Gastrocnemius medialis (tissue), 4 donors: Measurements from ENCODE around the gene TRIM43. TPM values are rescaled to one million over a fixed set of nuclear protein-coding genes. Genes with fewer than 3 reads are reported as not detected.
"Not testable (repeated sequence)": the region's sequence is repeated elsewhere in the genome, so short reads cannot be mapped to it uniquely, and the experiment has no call there.

Source experiments
- ATAC-seq, 2 donors: fragments of 150-250 bp; one replicate each; pipeline ENCODE4 v1.9.1; 2016
- DNase-seq, 2 donors: peaks; one replicate each; pipeline ENCODE4 v3.0.0-alpha.2; 2019
- H3K27ac ChIP-seq, 4 donors: fragments of 200-600 bp; sonication (generic); 1 replicate in 1 of 4; 2 replicates in 3 of 4; pipeline ENCODE4 v1.5.1; 2016 to 2018; ENCODE audit warnings: mild to moderate bottlenecking in 2 of 4, moderate library complexity in 1 of 4
- H3K27me3 ChIP-seq, 3 donors: fragments of 200-600 bp; sonication (generic) in 2 of 3; 1 replicate in 1 of 3; 2 replicates in 2 of 3; pipeline versions ENCODE4 v1.5.1 to v1.6.0; 2016 to 2019; ENCODE audit warnings: mild to moderate bottlenecking in 1 of 3, moderate library complexity in 1 of 3
- H3K36me3 ChIP-seq, 2 donors: fragments of 200-600 bp; sonication (generic) in 1 of 2; one replicate each; pipeline ENCODE4 v1.5.1; 2017 to 2018
- H3K4me1 ChIP-seq, 2 donors: fragments of 200-600 bp; sonication (generic) in 1 of 2; one replicate each; pipeline ENCODE4 v1.5.1; 2016 to 2017; ENCODE audit warnings: mild to moderate bottlenecking in 2 of 2
- H3K4me3 ChIP-seq, 4 donors: fragments of 200-600 bp; sonication (generic) in 3 of 4; 1 replicate in 1 of 4; 2 replicates in 3 of 4; pipeline ENCODE4 v1.5.1; 2016 to 2019; ENCODE audit warnings: mild to moderate bottlenecking in 2 of 4
- H3K9me3 ChIP-seq, 3 donors: fragments of 200-600 bp; sonication (generic) in 2 of 3; 1 replicate in 1 of 3; 2 replicates in 2 of 3; pipeline ENCODE4 v1.5.1; 2016 to 2019
- POLR2A ChIP-seq, 2 donors: fragments of 450-650 bp; IDR thresholded peaks; one replicate each; pipeline ENCODE4 v1.6.1; 2017; ENCODE audit warnings: antibody characterized with exemption in 2 of 2, mild to moderate bottlenecking in 2 of 2, moderate library complexity in 2 of 2
- in situ Hi-C, 4 donors: fragments of 200-750 bp; cut with MboI; loops; one replicate each; pipeline versions ENCODE4 v1.15.0 to v1.8.0; 2017; ENCODE audit warnings: low sequenced_read_pairs in 4 of 4
- intact Hi-C: fragments of 100-400 bp; cut with DNase I; formaldehyde crosslinking; loops from one replicate; pipeline ENCODE4 v1.15.1; 2023; ENCODE audit warnings: low total_unique reads
- total RNA-seq, 4 donors: library from RNA; depleted of rRNA; stranded (reverse); fragments of >200 nt; gene quantifications; one replicate each; pipeline versions ENCODE4 v1.1.0 to v1.2.3, GENCODE V29; 2016
- TF ChIP-seq, protein P1 (sequence below), 5 experiments: fragments of 450-650 bp in 3 of 5; fragments of 200-600 bp in 2 of 5; sonication (generic) in 2 of 5; IDR thresholded peaks in 4 of 5; conservative IDR thresholded peaks in 1 of 5; 1 replicate in 4 of 5; 2 replicates in 1 of 5; pipeline ENCODE4 v1.5.1; 2016 to 2019; ENCODE audit warnings: antibody characterized with exemption in 5 of 5, mild to moderate bottlenecking in 3 of 5, moderate library complexity in 3 of 5

TRIM43 gene
- total RNA-seq, 4 donors from 2014 or later, result not detected

GRCh38 chr2:95574506-95574905 is 17.3 kb upstream of the TRIM43 start:
- ATAC-seq (no peak), DNase-seq (no peak)
- no peak overlapping the region for H3K4me3 ChIP-seq
- H3K4me1 ChIP-seq, result no peaks in the 10 kb centered on the region
- H3K9me3 ChIP-seq, result no peaks in the 10 kb centered on the region
- in situ Hi-C loops (no loop called here), intact Hi-C loops (no loop called here)
- H3K36me3 ChIP-seq, result no peaks in the 10 kb centered on the region
- no peak overlapping the region for H3K27ac ChIP-seq
- peaks cover 0 to 2% (median 0%) of the 10 kb centered on the region in 3 donors for H3K27me3 ChIP-seq
- no peak for TF ChIP-seq POLR2A (IDR thresholded peaks at IDR 0.05)
- TF ChIP-seq, protein P1, sequence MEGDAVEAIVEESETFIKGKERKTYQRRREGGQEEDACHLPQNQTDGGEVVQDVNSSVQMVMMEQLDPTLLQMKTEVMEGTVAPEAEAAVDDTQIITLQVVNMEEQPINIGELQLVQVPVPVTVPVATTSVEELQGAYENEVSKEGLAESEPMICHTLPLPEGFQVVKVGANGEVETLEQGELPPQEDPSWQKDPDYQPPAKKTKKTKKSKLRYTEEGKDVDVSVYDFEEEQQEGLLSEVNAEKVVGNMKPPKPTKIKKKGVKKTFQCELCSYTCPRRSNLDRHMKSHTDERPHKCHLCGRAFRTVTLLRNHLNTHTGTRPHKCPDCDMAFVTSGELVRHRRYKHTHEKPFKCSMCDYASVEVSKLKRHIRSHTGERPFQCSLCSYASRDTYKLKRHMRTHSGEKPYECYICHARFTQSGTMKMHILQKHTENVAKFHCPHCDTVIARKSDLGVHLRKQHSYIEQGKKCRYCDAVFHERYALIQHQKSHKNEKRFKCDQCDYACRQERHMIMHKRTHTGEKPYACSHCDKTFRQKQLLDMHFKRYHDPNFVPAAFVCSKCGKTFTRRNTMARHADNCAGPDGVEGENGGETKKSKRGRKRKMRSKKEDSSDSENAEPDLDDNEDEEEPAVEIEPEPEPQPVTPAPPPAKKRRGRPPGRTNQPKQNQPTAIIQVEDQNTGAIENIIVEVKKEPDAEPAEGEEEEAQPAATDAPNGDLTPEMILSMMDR (IDR thresholded peaks at IDR 0.05 in 4 of 5, conservative IDR thresholded peaks at IDR 0.05 in 1 of 5), result no peak

DNA sequence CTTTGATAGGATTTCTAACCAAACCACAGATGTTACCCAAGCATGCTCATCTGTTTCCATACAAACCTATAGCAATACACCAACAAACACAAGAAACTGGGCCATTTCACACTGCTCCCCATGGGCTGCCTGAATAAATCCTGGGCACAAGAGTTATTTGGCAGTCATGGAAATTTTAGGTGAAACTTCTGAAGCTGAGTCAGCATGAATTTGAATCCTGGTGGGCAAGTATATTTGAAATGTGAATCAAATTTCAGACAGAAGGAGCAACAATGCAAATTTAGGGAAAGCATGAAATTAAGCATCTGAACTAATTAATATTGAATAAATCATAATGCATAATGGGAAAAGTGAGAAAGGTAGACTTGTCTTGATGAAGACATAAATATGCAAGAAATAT is 15.9 kb upstream of the TRIM43 start:
- no peaks in the 10 kb centered on the region for H3K4me1 ChIP-seq
- intact Hi-C loops, result no loop called here
- peaks cover 0 to 2% (median 0%) of the 10 kb centered on the region in 3 donors for H3K27me3 ChIP-seq
- H3K9me3 ChIP-seq, result no peaks in the 10 kb centered on the region
- H3K27ac ChIP-seq, result no peak overlapping the region
- in situ Hi-C loops, result no loop called here
- DNase-seq, result no peak
- no peak overlapping the region for H3K4me3 ChIP-seq
- no peak for ATAC-seq
- TF ChIP-seq, protein P1 (IDR thresholded peaks at IDR 0.05 in 4 of 5, conservative IDR thresholded peaks at IDR 0.05 in 1 of 5), result no peak
- TF ChIP-seq POLR2A (IDR thresholded peaks at IDR 0.05), result no peak
- H3K36me3 ChIP-seq, result no peaks in the 10 kb centered on the region

GRCh38 chr2:95578539-95578938 is 13.3 kb upstream of the TRIM43 start:
- intact Hi-C loops (no loop called here), in situ Hi-C loops (no loop called here)
- TF ChIP-seq, protein P1 (IDR thresholded peaks at IDR 0.05 in 4 of 5, conservative IDR thresholded peaks at IDR 0.05 in 1 of 5), result no peak
- no peak for TF ChIP-seq POLR2A (IDR thresholded peaks at IDR 0.05)
- Histone ChIP-seq H3K36me3 (no peaks in the 10 kb centered on the region), H3K27me3 (no peaks in the 10 kb centered on the region), H3K9me3 (no peaks in the 10 kb centered on the region), H3K4me3 (no peak overlapping the region), H3K27ac (no peak overlapping the region), H3K4me1 (no peaks in the 10 kb centered on the region)
- no peak for ATAC-seq
- no peak for DNase-seq

- H3K4me1 ChIP-seq, H3K36me3 ChIP-seq, H3K9me3 ChIP-seq, H3K27me3 ChIP-seq, H3K27ac ChIP-seq, in situ Hi-C loops, H3K4me3 ChIP-seq, ATAC-seq, intact Hi-C loops, DNase-seq: not testable (repeated sequence)
These were observed 8.3 kb upstream of the TRIM43 start for GRCh38 chr2:95583545-95583944.

DNA sequence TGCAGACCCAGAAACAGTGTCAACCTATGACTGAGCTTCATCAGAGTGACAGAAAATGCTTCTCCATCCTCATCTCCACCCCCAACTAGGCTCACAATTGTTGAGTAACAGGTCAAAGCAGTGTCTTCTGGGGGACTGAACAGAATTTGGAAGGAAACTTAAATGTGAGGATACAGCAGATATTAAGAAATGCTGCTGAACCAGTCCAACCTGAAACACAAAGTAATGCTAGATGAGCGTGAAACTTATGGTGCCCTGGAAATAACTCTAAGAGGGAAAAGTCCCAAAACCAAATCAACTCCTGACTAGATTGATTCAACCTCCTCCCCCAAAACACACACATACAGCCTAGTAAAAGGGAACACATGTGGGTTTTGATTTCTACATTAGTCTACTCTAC is 7.5 kb upstream of the TRIM43 start:
- DNase-seq, H3K27me3 ChIP-seq, ATAC-seq, H3K36me3 ChIP-seq, H3K4me1 ChIP-seq, intact Hi-C loops, H3K9me3 ChIP-seq, in situ Hi-C loops, H3K27ac ChIP-seq, H3K4me3 ChIP-seq: not testable (repeated sequence)

DNA sequence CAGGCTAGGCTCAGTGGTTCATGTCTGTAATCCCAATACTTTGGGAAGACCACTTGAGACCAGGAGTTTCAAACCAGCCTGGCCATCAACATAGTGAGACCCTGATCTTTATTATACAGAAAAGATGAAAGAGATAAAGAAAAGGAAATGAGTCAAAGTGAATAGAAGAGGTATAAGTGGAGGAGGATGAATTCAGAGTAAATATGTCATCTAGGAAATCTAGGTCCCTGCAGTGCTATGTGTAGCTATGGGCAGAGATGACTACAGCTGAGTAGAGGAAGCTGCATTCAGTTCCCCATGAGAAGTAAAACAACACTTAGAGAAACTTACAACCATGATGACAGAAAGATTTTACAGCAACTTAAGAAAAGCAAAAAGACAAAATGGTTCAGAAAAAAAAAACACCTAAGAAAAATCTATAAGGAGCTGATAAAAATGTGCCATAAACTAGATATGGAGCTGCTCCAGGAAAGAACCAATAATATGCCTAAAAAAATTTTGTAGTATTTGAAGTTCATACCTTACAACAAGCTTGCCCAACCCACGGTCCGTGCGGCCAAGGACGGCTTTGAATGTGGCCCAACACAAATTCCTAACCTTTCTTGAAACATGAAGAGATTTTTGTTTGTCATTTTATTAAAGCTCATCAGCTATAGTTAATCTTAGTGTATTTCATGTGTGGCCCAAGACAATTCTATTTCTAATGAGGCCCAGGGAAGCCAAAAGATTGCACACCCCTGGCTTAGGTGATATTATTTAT is 1.8 kb upstream of the TRIM43 start:
- ATAC-seq, H3K36me3 ChIP-seq: not testable (repeated sequence)

DNA sequence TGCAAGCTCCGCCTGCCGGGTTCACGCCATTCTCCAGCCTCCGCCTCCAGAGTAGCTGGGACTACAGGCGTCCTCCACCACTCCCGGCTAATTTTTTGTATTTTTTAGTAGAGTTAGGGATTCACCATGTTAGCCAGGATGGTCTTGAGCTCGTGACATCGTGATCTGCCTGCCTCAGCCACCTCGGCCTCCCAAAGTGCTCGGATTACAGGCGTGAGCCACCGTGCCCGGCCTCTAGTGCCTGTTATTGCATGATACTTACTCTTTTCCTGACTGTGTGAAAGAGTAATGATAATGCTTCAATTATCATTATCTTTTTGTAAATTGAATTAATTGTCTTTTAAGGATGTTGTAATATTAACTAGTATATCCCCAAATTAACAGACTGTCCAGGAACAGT is 1.2 kb downstream of the TRIM43 start:
- H3K36me3 ChIP-seq, H3K27me3 ChIP-seq, ATAC-seq, intact Hi-C loops, H3K9me3 ChIP-seq, in situ Hi-C loops, H3K27ac ChIP-seq, H3K4me3 ChIP-seq, DNase-seq, H3K4me1 ChIP-seq: not testable (repeated sequence)

More for the DNA sequence above, 1.8 kb upstream of the TRIM43 start:
- H3K27ac ChIP-seq, H3K4me3 ChIP-seq, H3K27me3 ChIP-seq, intact Hi-C loops, DNase-seq, in situ Hi-C loops, H3K4me1 ChIP-seq, H3K9me3 ChIP-seq: not testable (repeated sequence)

DNA sequence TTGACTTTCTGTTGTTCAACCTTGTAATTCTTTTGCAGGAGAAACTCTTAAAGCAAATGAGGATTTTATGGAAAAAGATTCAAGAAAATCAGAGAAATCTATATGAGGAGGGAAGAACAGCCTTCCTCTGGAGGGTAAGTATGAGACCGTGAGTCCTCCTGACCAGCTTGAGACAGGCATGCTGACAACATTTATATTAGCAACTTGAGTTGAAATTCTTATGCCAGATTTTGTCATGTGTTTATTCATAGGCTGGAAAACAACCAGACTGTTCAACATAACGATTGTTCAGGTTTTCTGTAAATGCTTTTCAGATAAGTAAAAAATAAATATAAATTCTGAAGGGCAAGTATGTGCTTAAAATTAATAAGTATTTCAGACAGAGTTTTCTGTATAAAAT is 3.2 kb downstream of the TRIM43 start:
- H3K4me1 ChIP-seq, H3K9me3 ChIP-seq, H3K36me3 ChIP-seq, H3K27ac ChIP-seq, ATAC-seq, H3K4me3 ChIP-seq, H3K27me3 ChIP-seq, intact Hi-C loops, DNase-seq, in situ Hi-C loops: not testable (repeated sequence)

- H3K9me3 ChIP-seq, H3K27me3 ChIP-seq, ATAC-seq, H3K4me1 ChIP-seq, H3K27ac ChIP-seq, intact Hi-C loops, H3K36me3 ChIP-seq, in situ Hi-C loops, DNase-seq, H3K4me3 ChIP-seq: not testable (repeated sequence)
These were observed 9.5 kb downstream of the TRIM43 start for GRCh38 chr2:95601301-95601700.
